GM19372 (cell line): ENCODE measurements around the gene EFNA1.

Experiments used
- ATAC-seq: cut with Tn5 transposase; IDR thresholded peaks from one replicate; pipeline ENCODE4 v1.9.1; 2021; ENCODE audit warnings: mild to moderate bottlenecking, low read depth, moderate library complexity; ENCODE audit not compliant: unreplicated experiment

The EFNA1 gene

DNA sequence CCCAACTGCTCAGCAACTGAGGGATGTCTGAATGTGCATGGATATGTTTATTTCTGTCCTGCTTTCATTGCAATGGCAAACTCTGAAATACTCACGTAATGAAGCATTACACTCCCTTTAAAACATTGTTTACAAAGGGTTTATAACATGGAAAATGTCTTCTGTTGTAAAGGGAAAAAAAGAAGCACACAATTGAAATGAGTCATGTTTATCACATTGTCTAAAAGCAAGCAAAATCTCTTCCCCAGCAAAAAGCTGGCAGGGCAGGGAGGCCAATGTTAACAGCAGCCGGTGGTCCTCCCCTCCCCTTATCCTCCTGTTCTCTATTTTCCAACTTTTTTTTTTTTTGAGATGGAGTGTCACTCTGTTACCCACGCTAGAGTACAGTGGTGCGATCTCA, 3.9 kb upstream of the EFNA1 start:
- ATAC-seq, result no peak

DNA sequence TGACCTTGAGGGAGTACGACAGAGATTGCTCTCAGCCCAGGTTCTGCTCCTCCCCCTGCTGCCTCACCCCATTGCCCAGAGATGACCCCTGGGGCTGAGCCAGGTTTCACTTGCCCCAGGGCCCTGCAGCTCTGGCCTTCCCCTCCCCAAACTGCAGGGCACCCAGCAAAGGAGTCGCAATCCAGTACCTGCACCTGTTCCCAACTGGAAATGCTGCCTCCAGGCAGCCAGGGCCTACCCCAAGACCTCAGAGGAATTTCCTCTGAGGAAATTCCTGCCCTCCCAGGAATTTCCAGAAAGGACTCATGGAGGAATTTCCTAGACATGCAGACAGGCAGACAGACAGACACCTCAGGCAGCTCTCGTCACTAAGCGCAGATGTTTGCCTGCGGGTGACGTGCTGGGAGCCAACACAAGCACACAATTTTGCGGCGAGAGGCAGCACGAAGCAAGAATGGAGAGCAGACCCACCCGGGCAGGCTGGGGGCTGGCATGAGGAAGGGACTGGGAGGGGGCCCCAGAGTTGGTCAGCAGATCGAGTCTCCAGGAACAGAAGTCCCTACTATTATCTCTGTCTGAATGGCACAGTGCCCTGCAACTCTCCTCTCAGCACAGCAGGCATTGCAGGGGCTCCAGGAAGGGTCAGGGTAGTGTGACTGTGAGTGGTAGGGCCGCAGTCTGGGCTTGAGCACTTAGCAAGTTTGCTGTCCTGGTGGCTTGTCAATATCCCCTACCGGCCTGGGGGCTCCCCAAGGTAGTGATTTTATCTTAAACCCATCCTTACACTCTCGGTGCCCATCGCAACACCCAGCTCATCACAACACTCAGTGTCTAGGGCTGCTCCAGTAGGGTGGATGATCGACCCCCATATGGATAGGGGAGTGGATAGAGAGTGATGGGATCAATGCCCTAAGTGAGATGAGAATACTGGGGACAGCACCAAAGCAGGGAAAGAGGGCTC, 2.9 kb upstream of the EFNA1 start:
- no peak for ATAC-seq

- ATAC-seq, result no peak
Observed at GRCh38 chr1:155125511-155125945, 2.1 kb upstream of the EFNA1 start.

- no peak for ATAC-seq
Observed at GRCh38 chr1:155125946-155126555, 1.6 kb upstream of the EFNA1 start.

- ATAC-seq, result no peak
Observed at GRCh38 chr1:155126556-155127104, 1.0 kb upstream of the EFNA1 start.

GRCh38 chr1:155127967-155128754, 485 bp downstream of the EFNA1 start:
- no peak for ATAC-seq

GRCh38 chr1:155128755-155129473, 1.2 kb downstream of the EFNA1 start:
- ATAC-seq, result no peak

DNA sequence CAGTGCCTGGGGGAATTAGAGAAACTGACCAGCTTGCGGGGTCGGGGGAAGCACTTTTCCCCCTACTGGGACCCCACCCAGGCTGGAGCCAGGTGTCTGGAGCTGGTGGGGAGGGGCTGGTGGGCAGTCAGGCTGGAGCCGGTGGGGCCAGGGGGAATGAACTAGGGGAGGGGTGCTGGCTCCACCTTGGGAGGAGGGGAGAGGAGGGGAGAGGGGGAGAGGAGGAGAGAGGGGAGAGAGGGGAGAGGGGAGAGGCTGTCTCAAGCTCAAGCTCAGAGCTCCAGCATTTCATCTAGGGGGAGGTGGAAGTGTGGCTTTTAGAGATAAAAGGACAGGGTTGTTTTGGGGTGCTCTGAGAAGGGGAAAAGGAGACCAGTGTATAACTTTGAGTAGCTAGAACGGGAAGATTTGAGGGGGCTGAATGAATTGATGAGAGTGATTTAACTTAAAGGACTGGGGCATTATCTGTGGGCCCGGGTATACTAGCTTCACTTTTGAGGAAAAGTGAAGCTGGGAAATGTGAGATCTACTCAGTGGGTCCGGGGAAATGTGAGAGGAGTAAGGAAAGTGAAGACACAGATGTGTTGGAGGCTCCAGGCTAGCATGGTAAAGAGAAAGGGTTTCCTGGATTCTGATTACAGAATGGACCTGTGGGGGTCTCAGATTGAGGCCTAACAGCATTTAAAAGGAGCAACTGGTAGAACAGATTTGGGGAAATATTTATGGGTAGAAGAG, 2.8 kb downstream of the EFNA1 start:
- ATAC-seq, result no peak

GRCh38 chr1:155131285-155131684, 3.6 kb downstream of the EFNA1 start:
- ATAC-seq, result no peak

GRCh38 chr1:155131856-155132255, 4.2 kb downstream of the EFNA1 start:
- ATAC-seq, result no peak

GRCh38 chr1:155133799-155134281, 6.2 kb downstream of the EFNA1 start:
- no peak for ATAC-seq

GRCh38 chr1:155134322-155134721, 6.6 kb downstream of the EFNA1 start:
- ATAC-seq, result no peak

DNA sequence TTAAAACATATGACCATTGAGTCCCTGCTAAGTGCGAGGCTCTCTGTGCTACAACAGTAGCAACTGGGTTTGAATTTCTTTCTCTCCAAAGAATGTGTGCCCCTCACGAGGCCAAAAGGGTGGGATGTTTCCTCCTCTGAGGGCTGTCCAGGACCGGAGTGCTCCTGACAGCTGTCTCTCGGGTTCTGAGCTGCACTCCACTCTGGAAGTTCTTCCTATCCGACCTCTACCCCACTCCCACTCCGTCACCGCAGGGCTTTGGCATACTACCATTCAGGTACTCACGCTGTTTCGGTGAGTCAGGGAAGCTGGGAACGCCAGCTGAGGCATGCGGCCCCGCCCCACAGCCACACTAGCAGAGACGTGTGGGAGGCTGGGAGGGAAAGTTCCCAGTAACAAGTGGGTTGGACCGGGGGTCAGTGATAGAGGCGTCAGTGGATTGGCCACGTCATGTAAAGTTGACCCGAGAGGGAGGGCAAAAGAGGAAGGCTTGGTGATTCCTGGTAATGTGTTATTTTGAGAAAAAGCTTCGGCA, 7.3 kb downstream of the EFNA1 start:
- no peak for ATAC-seq

DNA sequence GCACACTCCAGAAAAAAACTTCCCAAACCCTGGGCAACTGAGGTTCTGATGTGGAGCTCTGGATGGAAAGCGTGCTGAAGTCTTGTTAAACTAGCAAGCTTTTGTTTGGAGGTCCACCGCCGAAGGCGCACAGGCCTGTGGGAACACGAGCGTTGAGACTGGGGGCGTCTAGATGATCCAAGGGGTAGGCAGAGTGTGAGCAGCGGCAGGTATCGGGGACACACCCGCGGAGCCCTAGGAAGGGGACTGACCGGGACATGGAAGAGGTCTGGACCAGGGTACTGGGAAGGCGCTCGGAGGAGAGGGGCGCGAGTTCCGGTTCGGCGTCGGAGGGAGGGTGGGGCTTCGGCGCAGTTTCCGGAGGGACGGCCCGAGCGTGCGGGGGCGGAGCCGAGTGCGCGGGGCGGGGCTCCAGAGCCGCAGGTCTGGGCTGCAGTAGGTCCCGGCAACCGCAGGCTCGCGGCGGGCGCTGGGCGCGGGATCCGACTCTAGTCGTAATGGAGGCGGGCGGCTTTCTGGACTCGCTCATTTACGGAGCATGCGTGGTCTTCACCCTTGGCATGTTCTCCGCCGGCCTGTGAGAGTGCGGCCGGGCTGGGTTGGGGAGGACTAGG, 7.8 kb downstream of the EFNA1 start, which contains the start of gene SLC50A1:
SLC50A1 (plus strand) TSS at position 438 of the 614 bp plus-strand sequence; CDS start at position 498, 60 bp downstream.
- peak; percentile 61 for ATAC-seq

DNA sequence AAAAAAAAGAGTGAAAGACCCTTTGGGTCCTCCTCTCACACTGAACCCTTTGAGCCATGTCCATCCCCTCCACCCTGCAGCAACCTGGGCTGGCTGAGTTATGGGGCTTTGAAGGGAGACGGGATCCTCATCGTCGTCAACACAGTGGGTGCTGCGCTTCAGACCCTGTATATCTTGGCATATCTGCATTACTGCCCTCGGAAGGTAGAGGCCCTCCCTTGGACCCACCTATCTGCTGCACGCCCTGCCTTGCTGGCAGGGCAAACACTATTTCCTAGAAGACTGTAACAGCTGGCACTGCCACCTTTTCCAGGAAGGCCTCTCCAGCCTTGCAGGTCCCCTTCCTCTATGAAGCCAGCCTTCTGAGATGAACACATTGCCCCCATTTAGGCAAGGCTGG, 9.1 kb downstream of the EFNA1 start:
- no peak for ATAC-seq

DNA sequence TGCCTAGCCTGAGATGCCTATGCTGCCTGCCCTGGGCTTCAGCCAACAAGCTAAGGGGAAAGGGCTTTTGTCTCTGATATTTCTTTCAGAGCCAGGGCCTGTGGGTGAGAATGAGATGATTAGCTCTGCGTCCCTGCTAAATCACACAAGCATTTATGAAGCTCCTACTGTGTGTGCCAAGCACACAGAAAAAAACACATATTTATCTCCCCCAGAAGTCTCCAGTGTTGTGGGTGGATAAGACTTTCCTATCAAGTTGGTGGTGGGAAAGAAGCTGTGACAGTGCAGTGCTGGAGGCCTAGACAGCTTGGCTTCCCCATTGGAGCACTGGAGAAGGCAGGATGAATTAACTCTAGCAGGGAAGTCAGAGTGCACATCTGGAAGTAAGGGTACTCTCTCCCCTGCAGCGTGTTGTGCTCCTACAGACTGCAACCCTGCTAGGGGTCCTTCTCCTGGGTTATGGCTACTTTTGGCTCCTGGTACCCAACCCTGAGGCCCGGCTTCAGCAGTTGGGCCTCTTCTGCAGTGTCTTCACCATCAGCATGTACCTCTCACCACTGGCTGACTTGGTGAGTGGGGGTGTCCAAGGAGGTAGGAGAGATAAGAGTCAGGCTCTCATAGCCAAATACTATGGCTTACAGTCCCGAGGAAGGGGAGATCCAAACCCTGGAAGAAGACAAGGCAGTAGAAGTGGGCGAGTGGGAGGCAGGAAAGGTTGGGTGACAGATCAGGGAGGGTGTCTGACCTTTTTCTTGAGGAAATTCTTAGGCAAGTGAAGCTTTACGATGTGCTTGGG, 9.7 kb downstream of the EFNA1 start:
- ATAC-seq, result no peak

GRCh38 chr1:155139895-155140629, 12.4 kb downstream of the EFNA1 start, which contains the start of gene DPM3:
Gene DPM3, minus strand, starts transcription at chr1:155140531. Its CDS starts 291 bp downstream, at chr1:155140240.
- peak; percentile 59 for ATAC-seq
